ENCODE results near the gene ROR1.

ROR1 gene

DNA sequence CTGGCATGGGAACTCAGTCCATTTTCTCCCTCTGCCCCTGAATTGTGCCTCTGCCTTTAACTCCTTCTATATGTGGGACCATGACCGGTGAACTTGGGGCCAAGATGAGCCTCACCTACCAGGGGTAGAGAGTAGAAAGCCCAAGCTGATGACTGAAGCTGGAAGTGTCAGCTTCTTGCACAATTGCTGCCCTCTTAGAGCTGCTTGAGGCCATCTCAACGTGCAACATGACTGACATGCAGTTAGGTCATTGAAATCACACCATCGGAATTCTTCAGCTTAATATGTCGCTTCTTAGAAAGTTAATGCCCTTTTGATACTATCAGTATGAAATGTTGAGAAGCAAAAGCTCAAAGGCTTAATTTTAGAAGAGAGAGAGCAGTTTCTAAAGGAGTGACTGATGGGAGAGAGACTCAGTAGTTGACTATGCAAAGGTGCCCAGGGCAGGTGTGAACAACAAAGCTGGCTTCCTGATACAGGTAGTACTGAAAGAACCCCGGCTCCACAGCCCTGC lies 340.3 kb downstream of the ROR1 start:
- DNase-seq, result no peak

DNA sequence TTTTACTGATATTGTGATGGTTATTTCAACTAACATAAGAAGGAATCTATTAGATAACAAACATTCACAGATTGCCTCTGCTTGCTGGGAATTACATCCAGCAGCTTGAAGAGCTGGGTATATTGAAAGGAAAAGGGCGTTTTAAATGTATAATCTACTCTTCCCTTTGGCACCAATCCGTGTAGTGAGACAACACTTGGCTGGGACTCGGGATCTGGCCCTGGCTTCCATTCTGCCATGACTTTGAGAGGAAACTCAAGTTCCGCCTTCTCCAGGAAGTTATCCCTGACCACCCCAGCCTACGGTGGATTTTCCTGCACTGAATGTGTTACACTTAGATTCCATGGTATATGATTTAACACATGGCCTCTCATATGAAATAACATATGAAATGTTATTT lies 342.7 kb downstream of the ROR1 start:
- no peak for DNase-seq

DNA sequence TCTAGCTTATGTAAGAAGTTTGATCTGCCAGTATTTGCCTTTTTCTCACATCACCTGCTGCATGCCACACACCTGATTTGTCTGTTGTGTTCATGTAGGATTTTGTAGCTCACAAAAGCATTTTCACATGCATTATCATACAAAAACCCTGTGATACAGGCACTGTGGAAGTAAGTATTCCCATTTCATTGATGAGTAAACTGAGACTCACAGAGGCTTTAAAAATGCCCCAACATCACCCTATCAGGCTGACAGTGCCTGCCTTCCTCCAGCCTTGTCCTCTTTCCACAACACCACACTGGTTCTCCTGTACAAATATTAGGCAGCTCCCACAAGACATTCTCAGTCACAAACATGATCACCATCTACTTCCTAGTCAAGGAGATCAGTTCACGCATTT lies 343.7 kb downstream of the ROR1 start:
- DNase-seq, result no peak

DNA sequence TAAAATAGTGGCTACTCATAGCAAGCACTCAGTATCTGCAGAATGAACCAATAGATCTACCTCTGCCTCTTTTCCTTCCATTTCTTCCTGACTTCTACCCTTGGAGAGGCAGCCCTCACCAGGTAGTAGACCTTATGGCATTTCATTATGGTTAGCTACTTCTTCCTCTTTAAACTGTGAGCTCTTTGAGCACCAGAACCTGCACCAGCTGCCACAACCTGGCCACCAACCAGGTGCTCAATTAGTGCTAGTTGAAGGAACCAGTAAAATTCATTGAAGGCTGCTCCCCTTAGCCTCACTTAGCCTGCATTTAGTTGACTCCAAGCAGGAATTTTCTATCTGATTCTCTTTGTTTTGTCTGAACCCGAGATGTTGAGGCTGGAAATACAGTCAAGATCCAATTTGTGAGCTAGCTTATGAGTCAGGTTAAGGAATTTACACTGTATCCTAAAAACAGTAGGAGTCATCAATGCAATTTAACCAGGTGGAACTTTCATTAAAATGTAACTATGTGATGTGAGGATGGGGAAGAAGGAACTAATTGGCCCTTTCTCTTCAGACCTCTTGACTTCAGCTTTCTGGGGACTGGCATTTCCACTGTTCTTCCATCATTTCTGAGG lies 348.1 kb downstream of the ROR1 start:
- DNase-seq, result no peak

DNA sequence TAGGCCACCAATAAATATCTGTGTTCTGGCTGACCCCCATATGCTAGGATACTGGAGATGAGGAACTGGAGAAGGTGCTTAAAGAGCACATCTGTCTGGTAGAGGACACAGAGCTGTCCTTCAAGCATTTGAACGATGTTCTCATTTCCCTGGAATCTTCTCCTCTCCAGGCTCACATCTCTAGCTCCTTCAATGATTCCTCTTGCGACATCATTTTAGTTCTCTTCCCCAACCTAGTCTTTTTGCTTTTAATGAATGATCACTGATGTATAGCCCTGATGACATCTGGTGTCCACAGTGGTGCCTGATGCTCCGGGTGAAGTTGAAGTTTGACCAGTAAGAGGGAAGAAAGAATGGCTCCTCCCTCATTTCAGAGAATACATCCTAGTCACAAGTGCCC lies 348.8 kb downstream of the ROR1 start:
- no peak for DNase-seq

DNA sequence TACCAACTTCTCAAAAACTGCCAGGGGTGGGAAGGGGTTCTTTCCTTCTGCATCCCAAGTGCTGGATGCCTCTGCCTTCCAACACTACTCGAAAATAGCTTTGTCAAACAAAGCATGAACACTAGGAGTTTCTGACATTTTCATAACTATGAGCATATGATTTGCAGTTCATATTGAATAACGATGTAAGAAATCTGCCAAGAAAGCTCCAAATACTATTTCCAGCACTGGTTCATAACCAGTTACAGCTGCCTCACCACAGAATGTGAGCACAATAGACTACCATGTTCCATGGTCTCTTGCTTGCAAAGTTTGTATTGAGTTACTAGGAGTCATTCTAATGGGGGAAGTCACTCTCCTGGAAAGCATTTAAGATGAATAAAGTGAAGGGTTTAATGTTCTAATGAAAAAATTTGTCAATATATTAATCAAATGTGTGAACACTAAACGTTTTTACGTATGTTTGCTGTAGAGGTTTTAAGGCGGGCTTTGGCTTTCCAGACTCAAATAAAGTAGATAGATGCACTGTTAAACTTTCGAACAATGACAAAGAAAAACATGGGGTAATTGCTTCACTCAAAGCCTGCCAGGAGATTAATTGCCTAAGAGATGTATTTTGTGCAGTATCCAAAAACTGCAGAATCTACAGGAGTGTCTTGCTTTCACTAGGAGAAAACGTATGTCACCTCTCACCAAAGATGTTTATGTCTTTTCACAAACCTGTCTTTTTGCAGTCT lies 351.1 kb downstream of the ROR1 start:
- DNase-seq, result no peak

DNA sequence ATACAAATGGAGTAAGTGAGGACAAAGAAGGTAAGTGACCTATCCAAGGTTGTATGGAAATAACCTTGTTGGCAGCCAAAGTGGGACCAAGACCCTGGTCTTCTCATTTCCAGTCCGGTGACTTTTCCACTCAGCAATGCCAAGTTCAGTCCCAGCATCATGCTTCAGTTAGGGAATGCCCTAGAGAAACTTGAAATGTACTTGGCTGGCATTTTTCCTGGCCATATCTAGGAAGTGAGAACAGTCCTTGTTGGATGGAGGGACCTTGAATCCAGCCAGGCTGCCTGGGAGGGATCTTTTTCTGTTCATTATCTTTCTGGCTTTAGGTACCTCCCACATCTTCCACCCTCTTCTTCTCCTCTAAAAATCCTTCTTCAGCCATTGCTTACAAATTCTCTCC lies 352.8 kb downstream of the ROR1 start:
- DNase-seq, result no peak

DNA sequence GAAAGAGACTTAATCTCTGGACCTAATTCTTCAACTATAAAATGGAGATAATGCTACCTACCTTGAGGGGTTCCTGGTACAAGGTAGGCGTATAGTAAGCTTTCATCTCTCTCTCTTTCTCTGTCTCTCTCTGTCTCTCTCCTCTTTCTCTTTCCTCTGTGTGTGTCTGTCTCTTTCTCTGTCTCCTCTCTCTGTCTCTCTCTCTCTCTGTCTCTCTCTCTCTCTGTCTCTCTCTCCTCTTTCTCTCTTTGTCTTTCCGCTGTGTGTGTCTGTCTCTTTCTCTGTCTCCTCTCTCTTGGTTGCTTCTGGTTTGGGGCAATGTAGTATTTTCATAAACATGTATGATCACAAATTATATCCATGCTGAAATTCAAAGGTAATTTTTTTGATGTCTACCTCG lies 353.5 kb downstream of the ROR1 start:
- no peak for DNase-seq

DNA sequence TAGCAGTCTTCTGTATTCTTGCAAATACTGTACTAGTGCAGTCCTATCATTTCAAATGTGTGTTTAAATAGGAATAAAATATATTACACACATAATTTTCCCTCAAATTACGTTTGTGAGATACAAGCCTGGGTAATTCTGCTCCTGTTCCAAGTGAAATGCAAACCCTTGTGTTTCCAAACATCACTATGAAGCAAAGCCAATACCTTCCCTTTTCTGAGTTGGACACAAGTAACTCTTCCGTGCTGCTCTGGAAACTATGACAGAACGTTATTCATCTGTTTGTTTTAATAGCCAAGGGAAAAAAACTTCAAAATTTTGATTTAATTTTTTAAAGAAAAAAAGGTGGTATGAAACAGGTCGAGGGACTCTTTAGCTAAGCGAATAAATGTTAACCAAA lies 355.9 kb downstream of the ROR1 start:
- DNase-seq, result no peak

DNA sequence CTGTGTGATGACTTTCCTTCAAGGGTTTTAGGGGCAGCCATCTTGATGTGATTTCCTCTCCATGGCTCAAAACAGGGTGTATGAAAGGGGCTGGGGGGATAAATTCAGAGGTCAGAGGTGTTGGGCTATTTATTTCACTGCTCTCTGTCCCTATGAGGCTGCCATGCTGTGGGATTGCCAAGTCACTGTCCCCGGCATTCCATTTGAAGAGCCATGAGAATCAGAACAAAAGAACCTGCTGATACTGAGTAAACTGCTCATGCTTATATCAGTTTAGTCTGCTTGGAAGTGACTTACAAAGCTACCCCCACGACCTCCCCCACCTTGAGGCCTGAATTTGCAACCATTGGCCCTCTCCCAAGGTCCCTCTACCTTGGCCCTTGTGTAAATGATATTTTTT lies 357.3 kb downstream of the ROR1 start:
- DNase-seq, result no peak

DNA sequence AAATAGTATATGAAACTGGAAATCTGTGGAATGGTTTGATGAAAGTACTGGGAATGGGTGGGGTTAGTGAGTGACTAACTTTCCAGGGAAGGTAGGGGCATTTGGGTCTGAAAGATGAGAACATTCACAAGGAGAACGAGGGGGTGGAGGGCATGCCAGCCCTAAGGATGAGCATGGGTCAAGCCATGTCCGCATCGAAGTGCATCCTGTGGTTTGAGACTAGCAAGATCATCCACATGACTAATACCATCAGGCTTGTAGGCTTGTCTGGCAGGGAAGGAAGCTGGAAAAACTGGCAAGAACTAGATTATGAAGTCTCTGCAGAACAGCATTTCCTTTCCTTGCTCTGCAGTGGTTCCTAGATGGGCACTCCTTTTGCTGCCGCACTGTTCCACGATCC lies 359.2 kb downstream of the ROR1 start:
- DNase-seq, result no peak

DNA sequence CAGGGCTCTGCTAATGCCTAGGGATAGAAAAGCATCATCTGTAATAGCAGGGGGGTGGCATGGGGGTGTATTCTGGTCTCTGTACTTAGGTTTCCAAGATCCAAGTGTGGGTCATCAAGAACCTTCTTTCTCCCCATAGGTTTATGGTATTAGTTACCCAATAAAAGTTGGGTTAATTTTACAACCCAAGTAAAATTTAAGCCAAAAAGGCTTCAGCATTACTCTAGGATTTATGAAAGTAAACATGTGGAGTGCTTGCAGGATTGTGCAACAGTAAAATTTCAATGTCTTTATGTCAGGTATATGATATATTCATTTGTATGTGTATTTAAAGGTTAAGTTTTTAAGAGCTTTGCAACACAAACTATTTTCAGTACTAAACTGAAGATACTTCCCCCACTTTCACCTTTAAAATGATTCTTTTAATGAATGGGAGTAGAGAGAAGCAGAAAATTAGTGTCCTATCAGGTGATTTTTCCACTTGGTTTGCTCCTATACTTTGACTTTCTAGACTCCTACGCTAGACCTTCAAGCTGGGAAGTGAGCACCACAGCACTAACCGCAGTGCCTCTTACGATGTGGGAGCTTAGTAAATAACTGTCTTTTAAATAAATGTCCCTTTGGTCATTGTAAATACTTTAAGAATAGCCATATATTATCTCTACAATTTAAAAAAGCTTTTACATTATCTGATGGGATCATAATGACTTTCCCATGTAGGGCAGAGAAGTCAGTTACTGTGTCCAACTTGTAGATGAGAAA lies 361.8 kb downstream of the ROR1 start:
- DNase-seq, result no peak

DNA sequence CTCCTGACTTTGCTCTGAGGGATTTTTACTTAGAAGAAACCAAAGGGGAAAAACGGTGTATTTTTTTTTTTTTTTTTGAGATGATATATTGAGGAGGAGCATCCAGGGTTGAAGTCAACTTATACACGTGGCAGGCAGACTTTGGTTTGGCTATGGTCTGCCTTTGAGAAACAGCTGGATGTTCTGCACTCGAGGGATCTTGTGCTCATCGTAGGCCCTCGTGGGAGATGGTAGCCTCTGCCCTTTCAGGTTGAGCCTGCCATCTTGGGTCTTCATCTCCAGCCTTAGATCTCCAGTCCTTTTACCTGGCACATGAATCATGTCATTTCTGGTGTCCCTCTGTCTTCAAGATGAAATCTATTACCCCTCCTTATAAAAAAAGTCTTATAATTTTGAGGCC lies 362.5 kb downstream of the ROR1 start:
- DNase-seq, result no peak

DNA sequence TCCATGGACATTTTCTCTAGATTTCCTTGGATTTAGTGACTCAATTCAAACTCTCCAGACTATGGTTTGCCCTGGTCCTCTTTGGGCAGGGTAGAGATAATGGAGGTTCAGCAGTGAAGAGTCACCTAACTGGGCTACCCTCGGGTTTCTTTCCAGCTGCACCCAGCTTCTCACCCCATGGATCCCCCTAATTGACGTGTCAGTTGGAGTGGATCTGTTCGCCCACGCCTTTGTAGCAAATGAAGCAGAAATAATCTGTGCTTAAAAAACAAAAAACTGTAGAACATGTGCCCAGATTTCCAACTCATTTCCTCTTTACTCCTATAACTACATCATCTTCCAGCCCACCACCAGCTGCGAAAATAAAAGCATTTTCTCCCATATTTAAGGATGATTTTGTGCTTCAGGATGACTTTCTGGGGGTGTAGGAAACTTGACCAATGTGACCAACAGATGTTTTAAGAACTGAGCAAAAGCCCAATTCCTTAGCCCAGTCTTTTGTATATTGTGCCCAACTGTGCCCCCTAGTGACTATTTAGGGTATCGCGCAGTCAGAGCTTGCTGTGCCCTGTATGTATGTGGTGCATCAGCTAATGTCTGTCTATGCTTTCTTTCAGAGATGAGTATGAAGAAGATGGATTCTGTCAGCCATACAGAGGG lies 363.1 kb downstream of the ROR1 start:
- peak in 1 of 2 donors; percentile 6 for DNase-seq

DNA sequence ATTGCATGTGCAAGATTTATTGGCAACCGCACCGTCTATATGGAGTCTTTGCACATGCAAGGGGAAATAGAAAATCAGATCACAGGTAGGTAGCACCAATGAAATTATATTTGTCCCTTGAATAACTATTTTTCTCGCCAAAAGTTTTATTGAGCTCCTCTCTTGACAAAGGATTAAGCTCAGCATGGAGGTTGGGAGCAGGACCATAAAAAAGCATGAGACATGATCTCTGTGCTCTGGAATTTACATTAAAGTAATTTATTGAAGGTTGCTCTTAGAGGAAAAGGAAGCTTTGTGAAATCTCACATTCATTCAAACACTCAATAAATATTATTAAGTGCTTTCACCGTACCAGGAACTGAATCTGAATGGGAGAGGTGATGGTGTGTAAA lies 363.6 kb downstream of the ROR1 start:
- no peak for DNase-seq

DNA sequence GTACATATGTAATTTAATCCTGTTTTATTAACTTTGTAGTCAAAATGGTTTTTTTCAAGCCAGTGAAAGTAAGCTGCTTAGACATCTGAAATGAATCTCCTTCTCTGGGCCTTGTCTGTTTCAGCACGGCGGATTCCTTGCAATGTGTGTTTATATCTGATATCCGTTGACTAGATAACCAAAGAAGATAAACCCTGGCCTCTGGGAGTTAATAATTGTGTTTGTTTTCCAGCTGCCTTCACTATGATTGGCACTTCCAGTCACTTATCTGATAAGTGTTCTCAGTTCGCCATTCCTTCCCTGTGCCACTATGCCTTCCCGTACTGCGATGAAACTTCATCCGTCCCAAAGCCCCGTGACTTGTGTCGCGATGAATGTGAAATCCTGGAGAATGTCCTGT lies 366.1 kb downstream of the ROR1 start:
- no peak for DNase-seq

DNA sequence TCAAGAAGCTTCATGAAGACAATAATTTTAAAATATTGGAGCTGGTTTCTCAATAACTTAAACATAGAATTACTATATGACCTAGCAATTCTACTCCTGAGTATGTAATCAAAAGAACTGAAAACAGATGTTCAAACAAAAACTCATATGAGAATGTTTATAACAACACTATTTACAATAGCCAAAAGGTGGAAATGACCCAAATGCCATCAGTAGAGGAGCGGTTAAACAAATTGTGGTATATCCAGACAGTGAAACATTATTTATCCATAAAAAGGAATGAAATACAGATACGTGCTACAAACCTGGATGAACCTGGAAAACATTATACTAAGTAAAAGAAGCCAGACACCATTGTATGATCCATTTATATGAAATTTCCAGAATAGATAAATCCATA lies 366.8 kb downstream of the ROR1 start:
- DNase-seq, result no peak

DNA sequence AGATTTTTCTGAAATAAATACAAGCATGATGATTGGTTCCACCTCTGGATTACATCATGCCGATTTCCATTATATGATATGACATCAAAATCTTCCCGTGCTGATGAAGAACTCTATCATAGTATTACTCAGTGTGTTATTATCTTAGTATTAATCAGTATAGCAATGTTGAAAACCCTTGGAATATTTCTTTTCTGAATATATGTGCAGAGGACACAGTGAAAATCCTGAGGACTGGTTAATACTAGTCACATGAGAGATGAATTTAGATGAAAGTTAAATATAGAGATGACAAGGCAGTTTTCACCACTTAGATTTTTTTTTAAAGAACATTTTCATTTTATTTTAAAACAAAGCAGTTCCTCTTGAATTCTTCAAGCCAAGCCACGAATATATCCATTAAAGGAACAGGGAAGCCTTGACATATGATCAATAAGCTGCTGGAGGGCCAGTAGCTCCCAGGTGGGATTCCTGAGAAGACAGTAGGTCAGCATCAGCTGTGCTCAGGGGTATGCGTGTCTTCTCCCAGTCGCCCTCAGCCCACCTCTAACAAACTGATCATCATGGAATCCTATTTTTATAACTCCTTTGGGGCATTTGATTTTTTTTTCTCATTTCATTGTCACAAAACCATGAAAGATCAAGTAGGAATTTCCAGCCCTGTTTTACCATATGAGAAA lies 373.4 kb downstream of the ROR1 start:
- DNase-seq, result no peak

DNA sequence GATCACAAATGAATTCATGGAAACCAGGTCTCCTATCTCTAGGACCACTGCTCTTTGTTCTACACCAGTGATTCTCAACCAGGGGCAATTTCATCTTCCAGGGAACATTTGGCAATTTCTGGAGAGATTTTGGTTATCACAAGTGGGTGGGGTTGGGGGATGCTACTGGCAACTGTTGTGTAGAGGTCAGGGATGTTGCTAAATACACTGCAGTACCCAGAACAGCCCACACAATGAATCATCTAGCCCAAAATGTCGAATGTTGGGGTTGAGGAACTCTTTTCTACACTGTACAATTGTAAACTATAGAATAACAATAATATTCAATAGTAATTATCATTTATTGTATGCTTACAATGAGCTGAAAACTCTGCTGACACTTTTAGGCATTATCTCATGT lies 373.9 kb downstream of the ROR1 start:
- DNase-seq, result no peak

DNA sequence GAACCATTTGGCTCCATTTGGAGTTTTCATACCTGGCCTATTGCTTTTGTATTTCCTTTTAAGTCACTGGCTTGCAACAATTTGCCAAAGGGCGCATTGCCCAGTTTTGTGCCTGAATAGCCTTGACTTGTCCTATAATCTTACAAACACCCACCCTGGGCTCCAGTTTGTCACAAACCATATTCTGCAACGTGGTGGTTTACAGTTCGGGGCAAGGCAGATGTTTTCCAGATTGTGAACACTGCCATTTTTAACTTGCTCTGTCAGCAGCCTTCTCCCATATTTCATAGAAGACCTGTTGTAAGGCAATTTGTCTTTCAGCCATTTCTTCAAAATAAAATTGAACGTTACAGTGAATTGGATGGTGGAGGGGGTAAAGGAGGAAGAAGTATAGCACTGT lies 376.4 kb downstream of the ROR1 start:
- no peak for DNase-seq

DNA sequence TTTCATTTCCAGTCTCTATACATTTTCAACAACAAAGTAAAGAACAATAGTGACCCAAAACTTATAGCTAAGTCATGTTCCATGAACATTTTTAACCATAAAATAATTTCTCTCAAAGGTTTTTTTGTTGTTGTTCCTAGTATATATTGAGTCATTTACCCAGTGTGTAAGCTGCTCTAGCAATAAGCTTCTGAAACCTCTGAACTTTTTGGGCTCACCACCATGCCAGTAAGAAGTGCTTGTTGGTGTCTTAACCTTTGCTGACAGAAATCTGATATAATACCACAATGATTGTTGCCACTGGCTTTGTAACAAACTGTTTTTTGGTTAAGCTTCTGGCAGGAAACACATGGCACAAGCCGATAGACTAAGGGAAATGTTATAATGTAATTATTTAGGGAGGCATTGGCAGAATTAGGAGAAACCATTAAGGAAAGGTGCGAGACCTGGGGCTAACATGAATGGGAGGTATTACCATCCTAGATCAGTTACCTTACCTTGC lies 377.0 kb downstream of the ROR1 start:
- no peak for DNase-seq

DNA sequence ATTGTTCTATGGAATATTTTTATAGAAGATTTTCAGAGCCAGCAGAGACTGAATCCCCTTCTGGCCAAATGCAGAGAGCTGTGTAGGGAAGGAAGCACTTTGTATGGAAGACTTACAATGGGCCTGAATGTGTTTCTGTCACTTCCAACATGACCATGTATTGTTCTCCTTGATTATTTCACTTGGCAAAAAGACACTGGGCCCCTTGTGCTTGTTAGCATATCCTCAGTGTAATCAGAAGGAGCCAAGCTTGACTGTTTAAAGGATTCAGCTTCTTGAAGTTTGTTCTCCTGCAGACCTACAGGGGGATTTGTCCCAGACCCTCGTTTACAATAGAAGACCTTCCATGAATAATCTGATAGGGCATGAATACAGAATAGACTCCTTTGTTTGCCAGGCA lies 381.5 kb downstream of the ROR1 start:
- DNase-seq, result no peak
